Activated CD4-positive, alpha-beta T cell treated with anti-CD3 and anti-CD28 coated beads, Interleukin-2, Interleukin-4, amounts not matched to agents 100 ng/mL and 50 ng/mL, durations not matched to agents 16 hours and 8 hours (primary cell): ENCODE results near the gene CCL11.

Experiments
- DNase-seq: peaks from one replicate; pipeline ENCODE4 v3.0.0-alpha.2; 2020; ENCODE audit warnings: low spot score

Gene CCL11

GRCh38 chr17:34285286-34285792 is at the start of gene CCL11:
CCL11 (plus strand) TSS chr17:34285742; CDS start chr17:34285809, 67 bp downstream.
- no peak for DNase-seq

GRCh38 chr17:34236281-34236892 is 49.2 kb upstream of the CCL11 start:
- no peak for DNase-seq

GRCh38 chr17:34237458-34237857 is 48.1 kb upstream of the CCL11 start:
- DNase-seq, result no peak

GRCh38 chr17:34241062-34241461 is 44.5 kb upstream of the CCL11 start:
- no peak for DNase-seq

GRCh38 chr17:34242587-34243363 is 42.8 kb upstream of the CCL11 start:
- DNase-seq, result no peak

- no peak for DNase-seq
Measured at GRCh38 chr17:34243364-34244320, 41.9 kb upstream of the CCL11 start.

GRCh38 chr17:34245351-34245905 is 40.1 kb upstream of the CCL11 start:
- no peak for DNase-seq

- DNase-seq, result no peak
Measured at GRCh38 chr17:34246446-34246845, 39.1 kb upstream of the CCL11 start.

GRCh38 chr17:34246881-34247280 is 38.7 kb upstream of the CCL11 start:
- no peak for DNase-seq

- no peak for DNase-seq
Measured at GRCh38 chr17:34248511-34249024, 37.0 kb upstream of the CCL11 start.

GRCh38 chr17:34249061-34249460 is 36.5 kb upstream of the CCL11 start:
- DNase-seq, result no peak

- no peak for DNase-seq
Measured at GRCh38 chr17:34249478-34249877, 36.1 kb upstream of the CCL11 start.

- no peak for DNase-seq
Measured at GRCh38 chr17:34251186-34251585, 34.4 kb upstream of the CCL11 start.

- DNase-seq, result no peak
Measured at GRCh38 chr17:34252095-34252443, 33.5 kb upstream of the CCL11 start.

- DNase-seq, result no peak
Measured at GRCh38 chr17:34252444-34253138, 33.0 kb upstream of the CCL11 start.

GRCh38 chr17:34253139-34253525 is 32.4 kb upstream of the CCL11 start:
- no peak for DNase-seq

- no peak for DNase-seq
Measured at GRCh38 chr17:34254146-34254545, 31.4 kb upstream of the CCL11 start.

GRCh38 chr17:34254651-34255380 is 30.7 kb upstream of the CCL11 start, which contains the start of gene CCL2:
CCL2 (plus strand) TSS chr17:34255285; CDS start chr17:34255350, 65 bp downstream.
- no peak for DNase-seq

GRCh38 chr17:34255381-34255732 is 30.2 kb upstream of the CCL11 start:
- DNase-seq, result no peak

GRCh38 chr17:34255841-34256240 is 29.7 kb upstream of the CCL11 start:
- DNase-seq, result no peak
